Measurements from ENCODE around the gene ZNF544. TPM values are rescaled to one million over a fixed set of nuclear protein-coding genes. Genes with fewer than 3 reads are reported as not detected.
"Not testable (repeated sequence)": the region's sequence is repeated elsewhere in the genome, so short reads cannot be mapped to it uniquely, and the experiment has no call there.

The ZNF544 gene
- total RNA-seq, 1 donor from 2014 or later, result 10.0 TPM

DNA sequence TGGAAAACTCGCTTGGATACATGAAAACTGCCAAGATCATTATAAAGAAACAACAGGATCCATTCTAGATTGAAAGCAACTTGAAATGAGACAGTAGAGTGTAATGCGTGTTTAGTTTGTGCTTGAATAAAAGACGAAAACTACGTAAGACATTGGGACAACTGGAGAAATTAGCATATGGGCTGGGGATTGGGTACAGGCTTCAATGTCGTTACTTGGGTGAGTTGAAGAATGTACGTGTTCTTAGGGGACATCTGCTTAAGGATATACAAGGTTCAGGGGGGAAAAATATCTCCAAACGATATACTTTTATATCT, 76.0 kb downstream of the ZNF544 start:
- ATAC-seq, result peak; percentile 2
- DNase-seq (ENCODE audit: low spot score), result no peak

DNA sequence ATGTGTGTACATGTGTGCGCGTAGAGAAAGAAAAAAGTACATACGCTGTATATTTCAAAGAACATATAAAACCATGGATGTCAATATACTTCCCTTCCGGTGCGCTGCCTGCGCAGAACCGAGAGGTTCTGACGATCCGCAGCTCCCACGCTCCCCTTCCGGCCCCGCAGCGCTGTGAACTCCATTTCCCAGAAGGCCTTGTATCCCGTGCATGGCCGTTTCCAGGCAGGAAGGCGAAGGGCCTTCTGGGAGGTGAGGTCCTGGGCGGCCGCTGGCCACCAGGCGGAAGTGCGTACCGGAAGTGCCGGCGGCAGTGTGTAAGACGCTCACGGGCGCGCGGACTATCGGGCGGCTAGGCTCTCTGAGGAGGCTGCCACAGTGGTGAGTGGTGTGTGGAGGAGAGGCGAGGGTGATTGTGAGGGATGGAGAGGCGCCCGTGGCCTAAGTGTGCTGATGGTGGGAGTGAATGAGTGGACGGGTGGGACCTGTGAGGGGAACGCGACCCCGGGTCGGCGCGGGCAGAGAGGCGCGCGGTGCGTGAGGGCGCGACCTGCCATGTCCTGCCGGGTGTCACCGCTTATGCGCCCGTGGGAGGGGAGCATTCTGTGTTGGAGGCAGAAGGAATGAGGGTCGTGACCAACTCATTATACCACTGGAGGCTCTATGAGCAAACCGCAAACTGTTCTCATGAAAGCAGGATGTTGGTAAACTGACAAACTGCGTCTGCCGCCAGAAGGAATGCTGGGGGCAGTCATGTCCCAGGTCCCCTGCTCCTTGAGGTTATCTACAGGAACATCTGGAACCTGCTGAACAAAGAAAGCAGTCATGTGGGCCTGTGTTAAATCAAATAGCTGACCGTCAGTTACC, 76.6 kb downstream of the ZNF544 start, which contains the start of gene ERVK3-1:
Gene ERVK3-1, plus strand, starts transcription at position 313 of the 867 bp plus-strand sequence. CDS start 6,792 bp downstream, outside the sequence.
- peak; percentile 97 for DNase-seq (ENCODE audit: low spot score)
- peak; percentile 98 for ATAC-seq

- ATAC-seq (peak; percentile 36), DNase-seq (ENCODE audit: low spot score) (no peak)
Observed at GRCh38 chr19:58305932-58306323, 77.2 kb downstream of the ZNF544 start.

GRCh38 chr19:58307736-58308135, 79.0 kb downstream of the ZNF544 start:
- ATAC-seq (no peak), DNase-seq (ENCODE audit: low spot score) (no peak)

- not testable (repeated sequence) for DNase-seq (ENCODE audit: low spot score); ATAC-seq
Observed at GRCh38 chr19:58310685-58311084, 82.0 kb downstream of the ZNF544 start.

DNA sequence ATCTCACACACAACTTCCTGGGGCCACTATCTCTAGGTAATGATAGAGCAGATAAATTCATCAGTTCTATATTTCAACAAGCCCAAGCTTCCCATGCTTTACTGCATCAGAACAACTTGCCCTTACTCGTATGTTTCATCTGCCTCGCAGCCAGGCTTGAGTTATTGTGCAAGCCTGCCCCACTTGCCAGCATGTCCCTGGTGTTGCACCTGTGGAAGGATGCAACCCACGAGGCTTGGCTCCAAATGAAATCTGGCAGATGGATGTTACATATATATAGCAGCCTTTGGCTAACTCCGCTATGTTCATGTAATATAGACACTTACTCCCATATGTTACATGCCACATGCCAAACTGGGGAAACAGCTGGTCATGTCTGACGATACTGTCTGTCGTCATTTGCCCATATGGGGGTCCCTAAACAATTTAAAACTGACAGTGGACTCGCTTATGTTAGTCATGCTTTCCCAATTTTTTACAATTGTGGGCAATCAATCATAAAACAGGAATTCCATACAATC, 82.7 kb downstream of the ZNF544 start:
- DNase-seq (ENCODE audit: low spot score) (no peak), ATAC-seq (no peak)

Other genes starting within 250 kb of the ZNF544 start
- 9.2 TPM for gene ZNF606, start 226.1 kb upstream of the ZNF544 start, total RNA-seq
- gene ZSCAN1, start 194.9 kb upstream of the ZNF544 start, total RNA-seq, result not detected
- 0.45 TPM for gene ZNF135, start 169.6 kb upstream of the ZNF544 start, total RNA-seq
- 15.4 TPM for gene ZSCAN18, start 130.7 kb upstream of the ZNF544 start, total RNA-seq
- gene ZNF329, start 78.1 kb upstream of the ZNF544 start, total RNA-seq, result 5.7 TPM
- 13.7 TPM for gene ZNF274, start 45.9 kb upstream of the ZNF544 start, total RNA-seq
- 1.8 TPM for gene ZNF8, start 50.0 kb downstream of the ZNF544 start, total RNA-seq
- 14.3 TPM for gene ERVK3-1, start 76.5 kb downstream of the ZNF544 start, total RNA-seq
- 2.4 TPM for gene ZSCAN22, start 98.1 kb downstream of the ZNF544 start, total RNA-seq
- 1,433 TPM for gene A1BG, start 124.6 kb downstream of the ZNF544 start, total RNA-seq
- 2.4 TPM for gene ZNF497, start 133.8 kb downstream of the ZNF544 start, total RNA-seq
- gene ZNF837, start 152.1 kb downstream of the ZNF544 start, total RNA-seq, result 2.9 TPM
- gene RPS5, start 158.4 kb downstream of the ZNF544 start, total RNA-seq, result 311 TPM
- not detected for gene RNF225, start 166.7 kb downstream of the ZNF544 start, total RNA-seq
- gene ZNF584, start 179.7 kb downstream of the ZNF544 start, total RNA-seq, result 5.8 TPM
- gene ZNF132, start 211.2 kb downstream of the ZNF544 start, total RNA-seq, result 1.9 TPM
- 4.6 TPM for gene ZNF324B, start 222.7 kb downstream of the ZNF544 start, total RNA-seq
- gene ZNF324, start 238.2 kb downstream of the ZNF544 start, total RNA-seq, result 2.7 TPM
- 2.4 TPM for gene ZNF446, start 247.4 kb downstream of the ZNF544 start, total RNA-seq

All from left lobe of liver (tissue), 2 donors.